Measurements from ENCODE around the gene RNF166. TPM values are rescaled to one million over a fixed set of nuclear protein-coding genes. Genes with fewer than 3 reads are reported as not detected.

Gene RNF166
- total and polyA plus RNA-seq, 2 experiments from 2014 or later = 33.5 to 34.2 TPM

GRCh38 chr16:88688013-88688778, 18.0 kb downstream of the RNF166 start:
- DNase-seq (ENCODE audit: low read depth in 1 of 2, low spot score in 1 of 2) = peak in 1 of 2 donors; percentile 11
- peaks cover 18% of the 10 kb centered on the region for H3K4me1 ChIP-seq (ENCODE audit: low read depth)
- peaks cover 10% of the 10 kb centered on the region for H3K27me3 ChIP-seq

GRCh38 chr16:88687676-88688012, 18.6 kb downstream of the RNF166 start:
- Histone ChIP-seq H3K36me3 (no peaks in the 10 kb centered on the region), H3K9me3 (ENCODE audit: low read depth) (no peaks in the 10 kb centered on the region), H3K4me1 (ENCODE audit: low read depth) (peaks cover 13% of the 10 kb centered on the region), H3K4me3 (no peak overlapping the region), H3K27me3 (peaks cover 10% of the 10 kb centered on the region), H3K27ac (no peak overlapping the region)
- TF ChIP-seq CTCF (IDR thresholded peaks at IDR 0.05; ENCODE audit: low read depth, low read length) = no peak
- DNase-seq (ENCODE audit: low read depth in 1 of 2, low spot score in 1 of 2) = no peak

More at GRCh38 chr16:88688013-88688778, 18.0 kb downstream of the RNF166 start:
- Histone ChIP-seq H3K9me3 (ENCODE audit: low read depth) (no peaks in the 10 kb centered on the region), H3K36me3 (no peaks in the 10 kb centered on the region), H3K27ac (no peak overlapping the region), H3K4me3 (no peak overlapping the region)
- no peak for TF ChIP-seq CTCF (IDR thresholded peaks at IDR 0.05; ENCODE audit: low read depth, low read length)

GRCh38 chr16:88687254-88687576, 19.0 kb downstream of the RNF166 start:
- Histone ChIP-seq H3K27ac (peak overlapping the region; percentile 6), H3K9me3 (ENCODE audit: low read depth) (no peaks in the 10 kb centered on the region), H3K36me3 (no peaks in the 10 kb centered on the region), H3K4me1 (ENCODE audit: low read depth) (peaks cover 13% of the 10 kb centered on the region), H3K4me3 (no peak overlapping the region), H3K27me3 (peaks cover 10% of the 10 kb centered on the region)
- TF ChIP-seq CTCF (IDR thresholded peaks at IDR 0.05; ENCODE audit: low read depth, low read length) = no peak
- no peak for DNase-seq (ENCODE audit: low read depth in 1 of 2, low spot score in 1 of 2)

GRCh38 chr16:88686439-88687253, 19.6 kb downstream of the RNF166 start, which contains the start of gene SNAI3:
TSS of gene SNAI3 (minus strand) at chr16:88686507. CDS start at chr16:88686406, 101 bp downstream.
- no peak for TF ChIP-seq CTCF (IDR thresholded peaks at IDR 0.05; ENCODE audit: low read depth, low read length)
- DNase-seq (ENCODE audit: low read depth in 1 of 2, low spot score in 1 of 2) = peak; percentile 56 to 92
- peak within 1 kb of the TSS; percentile 34 for H3K4me3 ChIP-seq
- H3K27ac ChIP-seq = peak within 1 kb of the TSS; percentile 6
- peaks cover 13% of the 10 kb centered on the region for H3K4me1 ChIP-seq (ENCODE audit: low read depth)
- H3K9me3 ChIP-seq (ENCODE audit: low read depth) = no peaks in the 10 kb centered on the region
- peaks cover 10% of the 10 kb centered on the region for H3K27me3 ChIP-seq
- no peaks in the 10 kb centered on the region for H3K36me3 ChIP-seq

GRCh38 chr16:88686062-88686438, 20.2 kb downstream of the RNF166 start:
- peaks cover 10% of the 10 kb centered on the region for H3K27me3 ChIP-seq
- H3K36me3 ChIP-seq = no peaks in the 10 kb centered on the region
- H3K4me3 ChIP-seq = peak overlapping the region; percentile 34
- peaks cover 13% of the 10 kb centered on the region for H3K4me1 ChIP-seq (ENCODE audit: low read depth)
- no peaks in the 10 kb centered on the region for H3K9me3 ChIP-seq (ENCODE audit: low read depth)
- no peak for TF ChIP-seq CTCF (IDR thresholded peaks at IDR 0.05; ENCODE audit: low read depth, low read length)
- DNase-seq (ENCODE audit: low read depth in 1 of 2, low spot score in 1 of 2) = no peak
- H3K27ac ChIP-seq = no peak overlapping the region

All from cardiac muscle cell (in vitro differentiated cells and primary cell).